Endodermal cell (in vitro differentiated cells): ENCODE data around the gene ADGRG7. TPM values are rescaled to one million over a fixed set of nuclear protein-coding genes. Genes with fewer than 3 reads are reported as not detected.
"Not testable (repeated sequence)": the region's sequence is repeated elsewhere in the genome, so short reads cannot be mapped to it uniquely, and the experiment has no call there.

Experiments
- DNase-seq: peaks from one replicate; pipeline ENCODE4 v3.0.0-alpha.2; 2017
- H3K27ac ChIP-seq: 2 replicates; pipeline ENCODE4 v1.5.1; 2013; ENCODE audit warnings: mild to moderate bottlenecking, low read depth, low read length, moderate library complexity
- H3K27me3 ChIP-seq: 2 replicates; pipeline ENCODE4 v1.6.1; 2013; ENCODE audit warnings: mild to moderate bottlenecking, low read length, moderate library complexity; ENCODE audit not compliant: insufficient read depth, control insufficient read depth, poor library complexity, severe bottlenecking
- H3K36me3 ChIP-seq: 2 replicates; pipeline ENCODE4 v1.7.0; 2013; ENCODE audit warnings: mild to moderate bottlenecking, low read length, moderate library complexity; ENCODE audit not compliant: control insufficient read depth, insufficient read depth
- H3K4me1 ChIP-seq: one replicate; pipeline ENCODE4 v1.7.0; 2013; ENCODE audit warnings: low read length; ENCODE audit not compliant: control insufficient read depth, insufficient read depth
- H3K4me3 ChIP-seq: 2 replicates; pipeline ENCODE4 v1.5.1; 2013; ENCODE audit warnings: mild to moderate bottlenecking, low read length, moderate library complexity
- H3K9ac ChIP-seq: 2 replicates; pipeline ENCODE4 v1.6.1; 2013; ENCODE audit warnings: mild to moderate bottlenecking, low read length, moderate library complexity; ENCODE audit not compliant: poor library complexity, severe bottlenecking; ENCODE audit errors: extremely low read depth
- H3K9me3 ChIP-seq: 2 replicates; pipeline ENCODE4 v1.6.1; 2013; ENCODE audit warnings: mild to moderate bottlenecking, low read length, moderate library complexity; ENCODE audit not compliant: control insufficient read depth
- H3K27ac Mint-ChIP-seq: 2 replicates; pipeline ENCODE4 v1.8.0; 2020; ENCODE audit warnings: mixed read lengths
- H3K27me3 Mint-ChIP-seq: 2 replicates; pipeline ENCODE4 v1.8.0; 2021; ENCODE audit warnings: mild to moderate bottlenecking, mixed read lengths; ENCODE audit not compliant: insufficient read depth
- H3K36me3 Mint-ChIP-seq: 2 replicates; pipeline ENCODE4 v1.8.0; 2020; ENCODE audit warnings: low read depth, mixed read lengths
- H3K4me1 Mint-ChIP-seq: 2 replicates; pipeline ENCODE4 v1.8.0; 2020; ENCODE audit warnings: mixed read lengths
- H3K4me3 Mint-ChIP-seq: 2 replicates; pipeline ENCODE4 v1.8.0; 2020; ENCODE audit warnings: mild to moderate bottlenecking, moderate library complexity, mixed read lengths
- H3K9me3 Mint-ChIP-seq: 2 replicates; pipeline ENCODE4 v1.8.0; 2020; ENCODE audit warnings: mild to moderate bottlenecking, mixed read lengths
- WGBS, 2 experiments: methylation state at CpG; one replicate each; pipeline versions ENCODE4 v1.1.5 to v1.1.7; 2013; ENCODE audit warnings: missing lambda C conversion rate in 2 of 2, mixed read lengths in 1 of 2; ENCODE audit not compliant: insufficient coverage in 1 of 2, insufficient read length in 1 of 2; 5-methylcytosine and 5-hydroxymethylcytosine counted together
- total RNA-seq, 2 donors: library from RNA; stranded (reverse); fragmentation: NEBNext Ultra II Directional in 1 of 2; extraction: Animal tissue kit (Norgen Biotek cat#: 25700) in 1 of 2; gene quantifications; 2 replicates in 1 of 2; 3 replicates in 1 of 2; pipeline ENCODE4 v1.2.1, GENCODE V29; 2021
- TF ChIP-seq, protein P1 (sequence below): fragments of 200-600 bp; sonication (generic); conservative IDR thresholded peaks from 2 replicates; pipeline ENCODE4 v1.5.0; 2021; ENCODE audit warnings: antibody characterized with exemption, mild to moderate bottlenecking

ADGRG7 gene
- total RNA-seq, 2 donors from 2014 or later: 0.70 to 2.1 TPM

DNA sequence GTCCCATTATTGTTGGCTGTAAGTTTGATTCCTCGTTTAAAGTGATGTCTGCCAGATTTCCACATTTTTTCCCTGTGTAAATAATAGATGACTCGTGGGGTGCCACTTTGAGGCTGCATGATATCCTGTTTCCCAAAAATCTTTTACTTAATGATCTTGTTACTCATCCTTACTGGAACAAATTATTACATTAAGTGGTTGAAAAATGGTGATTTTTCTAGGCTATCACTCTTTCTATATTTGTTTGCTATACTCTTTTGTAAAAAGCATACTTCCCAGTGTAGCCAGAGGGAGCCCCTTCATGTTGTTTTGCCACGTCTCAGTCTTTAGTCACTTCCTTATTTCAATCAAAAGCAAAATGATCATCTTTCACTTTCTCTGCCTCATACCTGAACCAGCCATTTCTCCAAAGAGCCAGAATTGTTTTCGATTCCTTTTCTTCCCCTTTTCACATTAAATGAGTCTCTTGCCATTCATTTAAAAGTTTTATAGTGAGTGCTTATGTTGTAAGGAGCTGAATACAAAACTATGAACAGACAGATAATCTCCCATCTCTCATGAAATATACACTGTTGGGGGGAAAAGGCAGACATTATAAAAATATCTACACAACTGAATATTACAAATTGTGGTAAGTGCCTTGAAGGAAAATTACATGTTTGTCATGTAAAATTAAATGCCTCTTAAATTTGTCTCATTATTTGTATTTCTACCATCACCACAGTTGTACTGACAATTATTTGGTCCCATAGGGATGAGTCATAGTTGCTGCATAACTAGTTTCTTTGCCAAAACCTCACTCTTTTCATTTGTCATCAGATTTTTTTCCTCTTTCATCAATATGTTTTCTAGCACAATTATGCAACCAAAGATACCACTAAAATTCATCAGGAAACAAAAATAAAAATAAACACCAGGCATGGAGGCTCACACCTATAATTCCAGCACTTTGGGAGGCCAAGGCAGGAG, 41.5 kb downstream of the ADGRG7 start:
- Mint-ChIP-seq H3K9me3 (no peaks in the 10 kb centered on the region), H3K36me3 (no peaks in the 10 kb centered on the region), H3K27ac (no peak overlapping the region), H3K4me3 (no peak overlapping the region), H3K27me3 (no peaks in the 10 kb centered on the region), H3K4me1 (peaks cover 6% of the 10 kb centered on the region)
- Histone ChIP-seq H3K27ac (no peak overlapping the region), H3K36me3 (no peaks in the 10 kb centered on the region), H3K4me1 (no peaks in the 10 kb centered on the region), H3K9me3 (no peaks in the 10 kb centered on the region), H3K27me3 (no peaks in the 10 kb centered on the region), H3K4me3 (no peak overlapping the region), H3K9ac (no peak overlapping the region)
- TF ChIP-seq, protein P1, sequence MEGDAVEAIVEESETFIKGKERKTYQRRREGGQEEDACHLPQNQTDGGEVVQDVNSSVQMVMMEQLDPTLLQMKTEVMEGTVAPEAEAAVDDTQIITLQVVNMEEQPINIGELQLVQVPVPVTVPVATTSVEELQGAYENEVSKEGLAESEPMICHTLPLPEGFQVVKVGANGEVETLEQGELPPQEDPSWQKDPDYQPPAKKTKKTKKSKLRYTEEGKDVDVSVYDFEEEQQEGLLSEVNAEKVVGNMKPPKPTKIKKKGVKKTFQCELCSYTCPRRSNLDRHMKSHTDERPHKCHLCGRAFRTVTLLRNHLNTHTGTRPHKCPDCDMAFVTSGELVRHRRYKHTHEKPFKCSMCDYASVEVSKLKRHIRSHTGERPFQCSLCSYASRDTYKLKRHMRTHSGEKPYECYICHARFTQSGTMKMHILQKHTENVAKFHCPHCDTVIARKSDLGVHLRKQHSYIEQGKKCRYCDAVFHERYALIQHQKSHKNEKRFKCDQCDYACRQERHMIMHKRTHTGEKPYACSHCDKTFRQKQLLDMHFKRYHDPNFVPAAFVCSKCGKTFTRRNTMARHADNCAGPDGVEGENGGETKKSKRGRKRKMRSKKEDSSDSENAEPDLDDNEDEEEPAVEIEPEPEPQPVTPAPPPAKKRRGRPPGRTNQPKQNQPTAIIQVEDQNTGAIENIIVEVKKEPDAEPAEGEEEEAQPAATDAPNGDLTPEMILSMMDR: no peak
- no peak for DNase-seq
- 68 to 82% methylated on average over 2 to 4 of the region's 4 CpGs for WGBS, 2 experiments

DNA sequence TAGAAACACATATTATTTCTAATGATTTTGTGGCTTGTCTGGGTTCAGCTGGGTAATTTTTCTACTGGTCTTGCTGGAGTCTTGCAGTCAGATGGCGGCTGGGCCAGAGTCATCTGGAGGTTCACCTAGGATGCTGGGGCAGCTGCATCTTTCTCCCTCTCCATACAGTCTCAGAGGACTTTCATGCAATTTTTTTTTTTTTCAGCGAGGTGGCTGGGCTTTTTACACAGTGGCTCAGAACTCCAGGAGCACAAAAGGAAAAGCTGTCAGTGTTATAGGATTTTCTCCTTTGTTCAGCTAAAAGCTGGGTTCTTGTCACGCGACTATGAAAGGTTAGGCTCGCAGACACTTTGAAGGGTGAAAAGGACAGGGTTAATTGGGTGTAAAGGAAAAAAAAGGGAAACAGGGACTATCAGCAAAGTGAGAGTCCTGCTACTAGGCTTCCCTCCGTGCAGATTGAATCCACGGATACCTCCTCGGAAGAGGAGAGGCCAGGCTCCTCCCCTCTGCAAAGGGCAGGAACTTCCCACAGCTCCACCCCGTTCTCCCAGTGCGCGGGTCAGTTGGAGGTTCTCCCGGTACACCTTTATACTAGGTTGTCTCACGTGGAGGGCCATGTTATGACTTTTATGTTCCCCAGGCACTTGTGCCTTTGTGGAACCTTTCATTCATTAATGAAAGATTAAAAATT, 44.3 kb downstream of the ADGRG7 start:
- Histone ChIP-seq H3K4me1 (no peaks in the 10 kb centered on the region), H3K9ac (no peak overlapping the region), H3K36me3 (no peaks in the 10 kb centered on the region), H3K27me3 (no peaks in the 10 kb centered on the region), H3K27ac (no peak overlapping the region), H3K4me3 (no peak overlapping the region), H3K9me3 (no peaks in the 10 kb centered on the region)
- 77 to 82% methylated on average over 5 to 13 of the region's 13 CpGs for WGBS, 2 experiments
- H3K27ac Mint-ChIP-seq: peak overlapping the region; percentile 36
- TF ChIP-seq, protein P1: no peak
- H3K36me3 Mint-ChIP-seq: no peaks in the 10 kb centered on the region
- no peaks in the 10 kb centered on the region for H3K27me3 Mint-ChIP-seq
- DNase-seq: peak; percentile 66
- H3K4me1 Mint-ChIP-seq: peaks cover 9% of the 10 kb centered on the region
- no peak overlapping the region for H3K4me3 Mint-ChIP-seq
- H3K9me3 Mint-ChIP-seq: no peaks in the 10 kb centered on the region

DNA sequence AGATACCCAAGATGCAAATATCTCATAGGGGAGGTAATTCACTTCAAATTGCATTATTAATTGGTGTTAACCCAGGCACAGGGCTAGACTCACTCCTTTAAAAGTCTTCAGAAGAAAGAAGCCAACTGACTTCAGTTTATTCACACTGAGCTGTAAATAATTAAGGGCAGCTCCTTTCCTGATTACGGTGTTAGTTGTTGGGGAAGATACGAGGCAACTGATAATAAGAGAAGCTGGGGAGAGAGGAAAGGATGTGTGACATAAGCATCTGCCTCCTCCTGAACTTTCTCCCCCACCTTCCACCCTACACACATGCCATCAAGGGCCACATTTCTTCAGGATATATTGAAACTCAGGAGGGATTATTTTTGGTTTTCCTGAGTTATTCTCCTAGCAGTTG, 47.5 kb downstream of the ADGRG7 start:
- H3K36me3 Mint-ChIP-seq: no peaks in the 10 kb centered on the region
- no peak overlapping the region for H3K9ac ChIP-seq
- H3K9me3 ChIP-seq: no peaks in the 10 kb centered on the region
- H3K4me1 Mint-ChIP-seq: peaks cover 7% of the 10 kb centered on the region
- TF ChIP-seq, protein P1: no peak
- H3K27ac Mint-ChIP-seq: no peak overlapping the region
- H3K4me3 ChIP-seq: no peak overlapping the region
- WGBS, 2 experiments: 70% methylated on average over 2 of the region's 2 CpGs; no CpG with 5 or more reads in 1 of the 2 experiments
- H3K27ac ChIP-seq: no peak overlapping the region
- H3K4me3 Mint-ChIP-seq: no peak overlapping the region
- no peaks in the 10 kb centered on the region for H3K4me1 ChIP-seq
- no peak for DNase-seq
- H3K36me3 ChIP-seq: no peaks in the 10 kb centered on the region
- H3K27me3 Mint-ChIP-seq: no peaks in the 10 kb centered on the region
- no peaks in the 10 kb centered on the region for H3K27me3 ChIP-seq
- H3K9me3 Mint-ChIP-seq: no peaks in the 10 kb centered on the region

DNA sequence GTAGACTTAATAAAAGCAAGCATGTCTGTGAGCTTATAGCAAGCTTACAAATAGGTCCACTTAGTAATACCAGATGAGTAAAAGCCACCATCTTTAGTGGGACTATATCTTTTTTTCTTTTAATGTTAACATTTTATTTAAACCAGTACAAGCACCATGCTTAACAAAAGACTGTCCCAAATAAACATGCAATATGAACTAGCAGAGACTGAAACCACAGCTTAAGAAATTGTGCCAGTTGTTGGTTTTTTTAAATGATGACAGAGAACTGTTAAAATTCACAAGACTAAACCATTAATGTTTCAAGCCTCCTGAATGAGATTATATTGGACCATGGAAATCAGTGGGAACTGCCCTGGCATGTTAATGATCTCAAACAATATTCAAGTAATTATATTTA, 51.9 kb downstream of the ADGRG7 start:
- H3K27me3 ChIP-seq, DNase-seq, H3K9me3 ChIP-seq, H3K4me1 Mint-ChIP-seq, H3K27ac Mint-ChIP-seq, H3K27ac ChIP-seq, H3K27me3 Mint-ChIP-seq, H3K9ac ChIP-seq, H3K4me3 ChIP-seq, H3K36me3 Mint-ChIP-seq, H3K4me3 Mint-ChIP-seq, H3K9me3 Mint-ChIP-seq, H3K4me1 ChIP-seq, H3K36me3 ChIP-seq: not testable (repeated sequence)
